BE2C (cell line): ENCODE measurements around the gene RCVRN.

Source experiments
- DNase-seq: peaks from one replicate; pipeline ENCODE4 v3.0.0-alpha.2; 2020
- H3K27me3 ChIP-seq: fragments of 250-450 bp; sonication (Bioruptor Pico); 2 replicates; pipeline ENCODE4 v1.5.1; 2020; ENCODE audit warnings: mild to moderate bottlenecking
- H3K36me3 ChIP-seq: fragments of 250-450 bp; sonication (Bioruptor Pico); 2 replicates; pipeline ENCODE4 v1.5.1; 2020; ENCODE audit warnings: mild to moderate bottlenecking
- H3K4me1 ChIP-seq: fragments of 250-450 bp; sonication (Bioruptor Pico); 2 replicates; pipeline ENCODE4 v1.5.1; 2020
- H3K4me3 ChIP-seq: 2 replicates; pipeline ENCODE4 v1.5.1; 2011; ENCODE audit warnings: low read depth, low read length
- H3K9me3 ChIP-seq: fragments of 250-450 bp; sonication (Bioruptor Pico); 2 replicates; pipeline ENCODE4 v1.5.1; 2020
- CTCF ChIP-seq: IDR thresholded peaks from 2 replicates; pipeline ENCODE4 v1.5.1; 2012; ENCODE audit warnings: mild to moderate bottlenecking, low read depth, low read length

Gene RCVRN

GRCh38 chr17:9942885-9943284 lies 37.8 kb upstream of the RCVRN start:
- Histone ChIP-seq H3K4me1 (no peaks in the 10 kb centered on the region), H3K36me3 (no peaks in the 10 kb centered on the region), H3K9me3 (no peaks in the 10 kb centered on the region), H3K4me3 (no peak overlapping the region), H3K27me3 (no peaks in the 10 kb centered on the region)
- no peak for TF ChIP-seq CTCF
- no peak for DNase-seq

GRCh38 chr17:9941305-9941704 lies 36.2 kb upstream of the RCVRN start:
- no peaks in the 10 kb centered on the region for H3K36me3 ChIP-seq

GRCh38 chr17:9940841-9941240 lies 35.8 kb upstream of the RCVRN start:
- no peak for DNase-seq
- no peak overlapping the region for H3K4me3 ChIP-seq
- H3K9me3 ChIP-seq, result no peaks in the 10 kb centered on the region
- H3K36me3 ChIP-seq, result no peaks in the 10 kb centered on the region
- TF ChIP-seq CTCF, result no peak
- H3K27me3 ChIP-seq, result no peaks in the 10 kb centered on the region
- no peaks in the 10 kb centered on the region for H3K4me1 ChIP-seq

More at GRCh38 chr17:9941305-9941704, 36.2 kb upstream of the RCVRN start:
- no peak for TF ChIP-seq CTCF
- DNase-seq, result no peak
- no peak overlapping the region for H3K4me3 ChIP-seq
- no peaks in the 10 kb centered on the region for H3K27me3 ChIP-seq
- H3K9me3 ChIP-seq, result no peaks in the 10 kb centered on the region
- no peaks in the 10 kb centered on the region for H3K4me1 ChIP-seq

GRCh38 chr17:9938764-9939163 lies 33.7 kb upstream of the RCVRN start:
- no peak for DNase-seq
- H3K9me3 ChIP-seq, result no peaks in the 10 kb centered on the region
- no peak for TF ChIP-seq CTCF
- no peaks in the 10 kb centered on the region for H3K36me3 ChIP-seq
- H3K4me3 ChIP-seq, result no peak overlapping the region
- no peaks in the 10 kb centered on the region for H3K27me3 ChIP-seq
- no peaks in the 10 kb centered on the region for H3K4me1 ChIP-seq

- no peaks in the 10 kb centered on the region for H3K9me3 ChIP-seq
- H3K4me3 ChIP-seq, result no peak overlapping the region
- no peaks in the 10 kb centered on the region for H3K27me3 ChIP-seq
- TF ChIP-seq CTCF, result no peak
- no peaks in the 10 kb centered on the region for H3K4me1 ChIP-seq
- no peaks in the 10 kb centered on the region for H3K36me3 ChIP-seq
- DNase-seq, result no peak
These were observed 32.8 kb upstream of the RCVRN start for GRCh38 chr17:9937901-9938300.

- TF ChIP-seq CTCF, result no peak
- Histone ChIP-seq H3K4me1 (no peaks in the 10 kb centered on the region), H3K27me3 (no peaks in the 10 kb centered on the region), H3K9me3 (no peaks in the 10 kb centered on the region), H3K36me3 (no peaks in the 10 kb centered on the region), H3K4me3 (no peak overlapping the region)
- no peak for DNase-seq
These were observed 32.2 kb upstream of the RCVRN start for GRCh38 chr17:9937241-9937761.
